Upper lobe of left lung (tissue), 4 donors: ENCODE data around the gene ENOPH1.
"Not testable (repeated sequence)": the region's sequence is repeated elsewhere in the genome, so short reads cannot be mapped to it uniquely, and the experiment has no call there.

ENCODE experiments used
- POLR2A ChIP-seq, 4 donors: fragments of 450-650 bp; IDR thresholded peaks; one replicate each; pipeline ENCODE4 v1.5.1; 2016 to 2017; ENCODE audit warnings: antibody characterized with exemption in 4 of 4, mild to moderate bottlenecking in 2 of 4
- POLR2AphosphoS5 ChIP-seq, 2 donors: sonication (generic); formaldehyde crosslinking; IDR thresholded peaks; one replicate each; pipeline ENCODE4 v1.5.1; 2017; ENCODE audit warnings: antibody characterized with exemption in 2 of 2
- TF ChIP-seq, protein P1 (sequence below), 6 experiments: fragments of 450-650 bp in 4 of 6; fragments of 200-600 bp in 2 of 6; sonication (generic) in 2 of 6; IDR thresholded peaks; one replicate each; pipeline ENCODE4 v1.5.1; 2016 to 2019; ENCODE audit warnings: antibody characterized with exemption in 6 of 6

DNA sequence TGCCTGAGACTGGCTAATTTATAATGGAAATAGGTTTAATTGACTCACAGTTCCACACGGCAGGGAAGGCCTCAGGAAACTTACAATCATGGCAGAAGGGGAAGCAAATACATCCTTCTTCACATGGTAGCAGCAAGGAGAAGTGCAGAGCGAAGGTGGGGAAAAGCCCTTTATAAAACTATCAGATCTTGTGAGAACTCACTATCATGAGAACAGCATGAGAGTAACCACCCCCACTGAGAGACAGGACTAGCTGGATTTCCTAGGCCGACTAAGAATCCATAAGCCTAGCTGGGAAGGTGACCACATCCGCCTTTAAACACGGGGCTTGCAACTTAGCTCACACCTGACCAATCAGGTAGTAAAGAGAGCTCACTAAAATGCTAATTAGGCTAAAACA, 42.7 kb downstream of the ENOPH1 start:
- TF ChIP-seq, protein P1, sequence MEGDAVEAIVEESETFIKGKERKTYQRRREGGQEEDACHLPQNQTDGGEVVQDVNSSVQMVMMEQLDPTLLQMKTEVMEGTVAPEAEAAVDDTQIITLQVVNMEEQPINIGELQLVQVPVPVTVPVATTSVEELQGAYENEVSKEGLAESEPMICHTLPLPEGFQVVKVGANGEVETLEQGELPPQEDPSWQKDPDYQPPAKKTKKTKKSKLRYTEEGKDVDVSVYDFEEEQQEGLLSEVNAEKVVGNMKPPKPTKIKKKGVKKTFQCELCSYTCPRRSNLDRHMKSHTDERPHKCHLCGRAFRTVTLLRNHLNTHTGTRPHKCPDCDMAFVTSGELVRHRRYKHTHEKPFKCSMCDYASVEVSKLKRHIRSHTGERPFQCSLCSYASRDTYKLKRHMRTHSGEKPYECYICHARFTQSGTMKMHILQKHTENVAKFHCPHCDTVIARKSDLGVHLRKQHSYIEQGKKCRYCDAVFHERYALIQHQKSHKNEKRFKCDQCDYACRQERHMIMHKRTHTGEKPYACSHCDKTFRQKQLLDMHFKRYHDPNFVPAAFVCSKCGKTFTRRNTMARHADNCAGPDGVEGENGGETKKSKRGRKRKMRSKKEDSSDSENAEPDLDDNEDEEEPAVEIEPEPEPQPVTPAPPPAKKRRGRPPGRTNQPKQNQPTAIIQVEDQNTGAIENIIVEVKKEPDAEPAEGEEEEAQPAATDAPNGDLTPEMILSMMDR (IDR thresholded peaks at IDR 0.05): not testable (repeated sequence)
- not testable (repeated sequence) for TF ChIP-seq POLR2AphosphoS5, POLR2A (IDR thresholded peaks at IDR 0.05)
